H1 (cell line): Measurements from ENCODE around the gene ZBTB24. TPM values are rescaled to one million over a fixed set of nuclear protein-coding genes. Genes with fewer than 3 reads are reported as not detected.

Source experiments
- CTCF ChIA-PET: fragments of 300-600 bp; sonication (Branson Sonifier 250); formaldehyde crosslinking; loops from one replicate; lab custom pipeline; 2021; ENCODE audit not compliant: partially characterized antibody; lab: Charles Lee
- POLR2A ChIA-PET: fragments of 300-600 bp; sonication (Branson Sonifier 250); formaldehyde crosslinking; loops from one replicate; lab custom pipeline; 2021; ENCODE audit warnings: inconsistent platforms; ENCODE audit not compliant: partially characterized antibody; lab: Charles Lee
- DNase-seq, 2 experiments: peaks; one replicate each; pipeline versions ENCODE4 v3.0.0 to v3.0.0-alpha.2; 2010 to 2022; ENCODE audit warnings: low spot score in 2 of 2, low read depth in 1 of 2, mixed read lengths in 1 of 2
- FAIRE-seq: peaks from 2 replicates; lab custom pipeline; 2011; peaks lifted over from hg19 to GRCh38; lab: Jason Lieb, UNC
- H2AFZ ChIP-seq: 2 replicates; pipeline ENCODE4 v1.8.1; 2012; ENCODE audit warnings: low read length, inconsistent platforms
- H2AK5ac ChIP-seq: 2 replicates; pipeline ENCODE4 v1.6.1; 2013; ENCODE audit warnings: low read depth, low read length
- H2BK120ac ChIP-seq: replicated peaks from 2 replicates; pipeline ENCODE3; 2013; ENCODE audit warnings: low read depth, low read length, inconsistent platforms
- H2BK12ac ChIP-seq: 2 replicates; pipeline ENCODE4 v1.6.1; 2013; ENCODE audit warnings: low read depth, low read length
- H2BK15ac ChIP-seq: 2 replicates; pipeline ENCODE4 v1.6.1; 2013; ENCODE audit warnings: low read length
- H2BK20ac ChIP-seq: 2 replicates; pipeline ENCODE4 v1.6.1; 2013; ENCODE audit warnings: low read length
- H2BK5ac ChIP-seq: 2 replicates; pipeline ENCODE4 v1.6.1; 2013; ENCODE audit warnings: low read depth, low read length
- H3K14ac ChIP-seq: 2 replicates; pipeline ENCODE4 v1.6.1; 2013; ENCODE audit warnings: inconsistent platforms; ENCODE audit not compliant: insufficient read length
- H3K18ac ChIP-seq: 2 replicates; pipeline ENCODE4 v1.6.1; 2013; ENCODE audit warnings: low read length; ENCODE audit errors: extremely low read depth
- H3K23ac ChIP-seq: 2 replicates; pipeline ENCODE4 v1.6.1; 2013; ENCODE audit warnings: inconsistent platforms; ENCODE audit not compliant: insufficient read length
- H3K23me2 ChIP-seq: 2 replicates; pipeline ENCODE4 v1.6.1; 2013; ENCODE audit warnings: low read depth, low read length
- H3K27ac ChIP-seq: 2 replicates; pipeline ENCODE4 v1.6.1; 2011; ENCODE audit warnings: low read depth, low read length, inconsistent platforms
- H3K27me3 ChIP-seq, 4 experiments: replicated peaks in 1 of 4; 1 replicate in 1 of 4; 2 replicates in 3 of 4; pipeline versions ENCODE4 v1.6.1 to v1.8.1; 2011 to 2013; ENCODE audit warnings: low read length in 3 of 4, mild to moderate bottlenecking in 3 of 4, inconsistent platforms in 2 of 4, mixed read lengths in 2 of 4, moderate library complexity in 1 of 4; ENCODE audit not compliant: control insufficient read depth in 3 of 4, insufficient read depth in 3 of 4; ENCODE audit errors: extremely low read depth in 1 of 4
- H3K36me3 ChIP-seq, 4 experiments: 2 replicates each; pipeline versions ENCODE4 v1.6.1 to v1.8.1; 2011 to 2013; ENCODE audit warnings: mild to moderate bottlenecking in 4 of 4, low read length in 3 of 4, moderate library complexity in 2 of 4, control low read depth in 1 of 4, inconsistent platforms in 1 of 4; ENCODE audit not compliant: insufficient read depth in 4 of 4, control insufficient read depth in 2 of 4
- H3K4ac ChIP-seq: replicated peaks from 2 replicates; pipeline ENCODE3; 2013; ENCODE audit warnings: low read length, low read depth, mixed read lengths, inconsistent platforms; ENCODE audit not compliant: insufficient read length
- H3K4me1 ChIP-seq, 4 experiments: replicated peaks in 1 of 4; 1 replicate in 1 of 4; 2 replicates in 3 of 4; pipeline versions ENCODE4 v1.6.1 to v1.8.1; 2011 to 2013; ENCODE audit warnings: low read length in 3 of 4, inconsistent platforms in 2 of 4, mixed read lengths in 1 of 4; ENCODE audit not compliant: insufficient read depth in 4 of 4, control insufficient read depth in 3 of 4
- H3K4me2 ChIP-seq, 2 experiments: 2 replicates each; pipeline versions ENCODE4 v1.6.1 to v1.8.1; 2011 to 2013; ENCODE audit warnings: low read depth in 2 of 2, low read length in 2 of 2, control low read depth in 1 of 2, inconsistent platforms in 1 of 2, mild to moderate bottlenecking in 1 of 2; ENCODE audit not compliant: insufficient read depth in 1 of 2
- H3K4me3 ChIP-seq, 4 experiments: fragments of 200-600, 300-600 bp in 1 of 4; sonication (generic), shearing (Covaris generic), sonication (Bioruptor Twin) in 1 of 4; 2 replicates each; pipeline versions ENCODE4 v1.5.1 to v1.8.1; 2011 to 2016; ENCODE audit warnings: low read length in 4 of 4, low read depth in 3 of 4, control low read depth in 2 of 4, inconsistent platforms in 2 of 4, mild to moderate bottlenecking in 2 of 4, mixed read lengths in 1 of 4, moderate library complexity in 1 of 4; ENCODE audit not compliant: insufficient read depth in 2 of 4; ENCODE audit errors: extremely low read depth in 1 of 4
- H3K56ac ChIP-seq: replicated peaks from 2 replicates; pipeline ENCODE3; 2013; ENCODE audit warnings: low read depth, mild to moderate bottlenecking, mixed read lengths, low read length, inconsistent platforms; ENCODE audit not compliant: insufficient read length
- H3K79me1 ChIP-seq: 2 replicates; pipeline ENCODE4 v1.6.1; 2013; ENCODE audit warnings: low read depth, low read length, control low read depth
- H3K79me2 ChIP-seq, 2 experiments: 2 replicates each; pipeline versions ENCODE4 v1.6.1 to v1.8.1; 2012 to 2013; ENCODE audit warnings: low read length in 2 of 2, mild to moderate bottlenecking in 2 of 2, inconsistent platforms in 1 of 2; ENCODE audit not compliant: insufficient read depth in 2 of 2, control insufficient read depth in 1 of 2
- H3K9ac ChIP-seq, 4 experiments: replicated peaks in 1 of 4; 1 replicate in 1 of 4; 2 replicates in 3 of 4; pipeline versions ENCODE4 v1.6.1 to v1.8.1; 2011 to 2013; ENCODE audit warnings: low read depth in 3 of 4, low read length in 3 of 4, control low read depth in 2 of 4, mild to moderate bottlenecking in 2 of 4, moderate library complexity in 2 of 4, inconsistent platforms in 1 of 4; ENCODE audit errors: extremely low read depth in 1 of 4
- H3K9me3 ChIP-seq, 2 experiments: 2 replicates each; pipeline versions ENCODE4 v1.6.1 to v1.8.1; 2012 to 2013; ENCODE audit warnings: mild to moderate bottlenecking in 2 of 2, moderate library complexity in 2 of 2, control low read depth in 1 of 2, inconsistent platforms in 1 of 2, low read depth in 1 of 2, low read length in 1 of 2, mixed read lengths in 1 of 2; ENCODE audit not compliant: insufficient read depth in 2 of 2
- H4K20me1 ChIP-seq, 2 experiments: replicated peaks in 1 of 2; 2 replicates each; pipeline versions ENCODE3 to v1.8.1; 2011 to 2013; ENCODE audit warnings: inconsistent platforms in 2 of 2, low read length in 2 of 2, mild to moderate bottlenecking in 1 of 2; ENCODE audit not compliant: insufficient read depth in 2 of 2, control insufficient read depth in 1 of 2
- H4K5ac ChIP-seq: 2 replicates; pipeline ENCODE4 v1.6.1; 2013; ENCODE audit warnings: low read length, low read depth, mixed read lengths, inconsistent platforms; ENCODE audit not compliant: insufficient read length
- H4K8ac ChIP-seq: 2 replicates; pipeline ENCODE4 v1.8.0; 2013; ENCODE audit warnings: mild to moderate bottlenecking, moderate library complexity, low read length, inconsistent platforms; ENCODE audit not compliant: insufficient read depth; ENCODE audit errors: extremely low read depth
- H4K91ac ChIP-seq: replicated peaks from 2 replicates; pipeline ENCODE3; 2013; ENCODE audit warnings: low read length, mixed read lengths, inconsistent platforms; ENCODE audit not compliant: insufficient read length
- BACH1 ChIP-seq: IDR thresholded peaks from 2 replicates; pipeline ENCODE4 v1.6.1; 2012; ENCODE audit warnings: low read length, improper control_type of control experiment
- CBX5 ChIP-seq: fragments of 300-800, 300-1000 bp; sonication (generic); IDR thresholded peaks from 2 replicates; pipeline ENCODE4 v1.7.1; 2016; ENCODE audit warnings: antibody characterized with exemption, low read length, low read depth
- E2F6 ChIP-seq: IDR thresholded peaks from 2 replicates; pipeline ENCODE4 v1.6.1; 2012; ENCODE audit warnings: inconsistent platforms
- EGR1 ChIP-seq: IDR thresholded peaks from 2 replicates; pipeline ENCODE4 v1.6.1; 2011; ENCODE audit warnings: low read depth, low read length, borderline replicate concordance
- EZH2 ChIP-seq: fragments of 200-600 bp; sonication (generic); IDR thresholded peaks from 2 replicates; pipeline ENCODE4 v1.7.1; 2012; ENCODE audit warnings: low read depth, mild to moderate bottlenecking, moderate library complexity, low read length, inconsistent platforms; ENCODE audit not compliant: severe bottlenecking
- HDAC2 ChIP-seq, 2 experiments: fragments of 300-600 bp in 1 of 2; sonication (generic) in 1 of 2; IDR thresholded peaks; 2 replicates each; pipeline ENCODE4 v1.6.1; 2011 to 2012; ENCODE audit warnings: low read depth in 2 of 2, low read length in 2 of 2, mild to moderate bottlenecking in 2 of 2, moderate library complexity in 2 of 2, borderline replicate concordance in 1 of 2, inconsistent platforms in 1 of 2
- JUND ChIP-seq: IDR thresholded peaks from 2 replicates; pipeline ENCODE4 v1.6.1; 2011; ENCODE audit warnings: mild to moderate bottlenecking, improper control_type of control experiment, low read length
- POLR2AphosphoS5 ChIP-seq: IDR thresholded peaks from 2 replicates; pipeline ENCODE4 v1.6.1; 2011; ENCODE audit warnings: low read depth, low read length
- POU5F1 ChIP-seq: IDR thresholded peaks from 2 replicates; pipeline ENCODE4 v1.6.1; 2011; ENCODE audit warnings: low read depth, mild to moderate bottlenecking, low read length, moderate library complexity
- RAD21 ChIP-seq, 2 experiments: IDR thresholded peaks in 1 of 2; conservative IDR thresholded peaks in 1 of 2; 2 replicates each; pipeline ENCODE4 v1.6.1; 2011; ENCODE audit warnings: low read depth in 2 of 2, low read length in 2 of 2, improper control_type of control experiment in 1 of 2, inconsistent platforms in 1 of 2, mild to moderate bottlenecking in 1 of 2, moderate library complexity in 1 of 2
- SP1 ChIP-seq: IDR thresholded peaks from 2 replicates; pipeline ENCODE4 v1.6.1; 2011; ENCODE audit warnings: low read depth, low read length
- TAF1 ChIP-seq: IDR thresholded peaks from 2 replicates; pipeline ENCODE4 v1.6.1; 2011; ENCODE audit warnings: mild to moderate bottlenecking, low read depth, low read length
- WGBS, 2 experiments: shearing (Covaris generic) in 1 of 2; methylation state at CpG; one replicate each; pipeline versions ENCODE4 v1.1.6 to v1.1.7; 2013 to 2015; ENCODE audit warnings: low lambda C conversion rate in 2 of 2, mixed read lengths in 2 of 2, inconsistent platforms in 1 of 2, low coverage in 1 of 2, missing lambda C conversion rate in 1 of 2; ENCODE audit not compliant: insufficient replicate concordance in 2 of 2, insufficient coverage in 1 of 2, insufficient read length in 1 of 2; ENCODE audit errors: extremely low coverage in 1 of 2, missing lambda C conversion rate in 1 of 2; 5-methylcytosine and 5-hydroxymethylcytosine counted together
- polyA plus RNA-seq, 7 experiments: library from polyadenylated mRNA; depleted of rRNA in 3 of 7; stranded (reverse) in 5 of 7; unstranded in 2 of 7; fragments of >200 nt in 5 of 7; fragments of 200-250 nt in 2 of 7; gene quantifications; 1 replicate in 5 of 7; 2 replicates in 1 of 7; 4 replicates in 1 of 7; pipeline versions ENCODE4 v1.2.1 to v1.2.3, GENCODE V29; 2011 to 2013; ENCODE audit warnings: missing spikeins in 2 of 7, mixed read lengths in 2 of 7
- total RNA-seq: library from RNA; stranded (reverse); fragmentation: NEBNext Ultra II Directional; extraction: Animal tissue kit (Norgen Biotek cat#: 25700); gene quantifications from 2 replicates; pipeline ENCODE4 v1.2.1, GENCODE V29; 2021

Gene ZBTB24
- total and polyA plus RNA-seq, 2 of the 8 experiments (the other 6 are each of a cell fraction or from before 2014, with no cell fraction given) = 7.5 to 21.0 TPM

GRCh38 chr6:109460161-109460829 lies 22.7 kb downstream of the ZBTB24 start:
- H3K4me1 ChIP-seq = peaks cover 2 to 10% (median 6%) of the 10 kb centered on the region in 4 experiments; a peak in 6 of 7 replicates
- peaks cover 4 to 45% (median 17%) of the 10 kb centered on the region in 4 experiments for H3K36me3 ChIP-seq
- peaks cover 0 to 2% of the 10 kb centered on the region in 2 experiments for H4K20me1 ChIP-seq
- H2BK5ac ChIP-seq = no peak overlapping the region
- no peak overlapping the region for H2BK12ac ChIP-seq
- H2AFZ ChIP-seq = no peak overlapping the region
- no peaks in the 10 kb centered on the region for H3K27me3 ChIP-seq
- H2BK15ac ChIP-seq = no peak overlapping the region
- no peak overlapping the region for H3K14ac ChIP-seq
- no peak overlapping the region for H3K18ac ChIP-seq
- no peak overlapping the region for H3K4me3 ChIP-seq
- ChIA-PET POLR2A (interaction anchor here (0.8 to 2.1 kb wide), 2 partner anchors 9 to 10 kb away, joined by 3 to 11 read pairs; no protein-coding TSS in a partner anchor), CTCF (interaction anchor here (0.6 to 1.4 kb wide), 7 partner anchors 9 to 918 kb away, joined by 3 to 4 read pairs (median 3); no protein-coding TSS in a partner anchor)
- H2AK5ac ChIP-seq = no peak overlapping the region
- peaks cover 0 to 5% of the 10 kb centered on the region in 2 experiments; a peak in 1 of 4 replicates for H3K9me3 ChIP-seq
- FAIRE-seq (no peak), DNase-seq (no peak)
- H3K27ac ChIP-seq = no peak overlapping the region
- H3K9ac ChIP-seq = no peak overlapping the region
- H3K56ac ChIP-seq = no peak overlapping the region
- no peak overlapping the region for H4K8ac ChIP-seq
- no peak overlapping the region for H3K4me2 ChIP-seq
- H3K23ac ChIP-seq = no peak overlapping the region
- H2BK20ac ChIP-seq = no peak overlapping the region
- H3K4ac ChIP-seq = no peak overlapping the region
- H3K23me2 ChIP-seq = peaks cover 5% of the 10 kb centered on the region
- H3K79me2 ChIP-seq = peaks cover 0 to 11% of the 10 kb centered on the region in 2 experiments; a peak in 2 of 4 replicates
- no peak overlapping the region for H4K5ac ChIP-seq
- no peak overlapping the region for H4K91ac ChIP-seq
- WGBS, 2 experiments = 83% methylated on average over 3 of the region's 3 CpGs; no CpG with 5 or more reads in 1 of the 2 experiments
- no peak overlapping the region for H2BK120ac ChIP-seq
- no peaks in the 10 kb centered on the region; the same call in 1 of the 2 replicates for H3K79me1 ChIP-seq
- no peak for TF ChIP-seq EZH2
- no peak for TF ChIP-seq HDAC2 (IDR thresholded peaks at IDR 0.05; ENCODE audit: borderline replicate concordance in 1 of 2, low read depth in 2 of 2, low read length in 2 of 2)
- no peak for TF ChIP-seq POLR2AphosphoS5
- no peak for TF ChIP-seq JUND
- TF ChIP-seq CBX5 = no peak
- no peak for TF ChIP-seq TAF1
- no peak for TF ChIP-seq POU5F1
- TF ChIP-seq BACH1 = no peak
- no peak for TF ChIP-seq E2F6
- TF ChIP-seq SP1 = no peak
- TF ChIP-seq EGR1 = no peak
- no peak for TF ChIP-seq RAD21 (IDR thresholded peaks at IDR 0.05 in 1 of 2, conservative IDR thresholded peaks at IDR 0.05 in 1 of 2; ENCODE audit: low read depth in 2 of 2, low read length in 2 of 2)
